Measurements from ENCODE around the gene NCSTN. TPM values are rescaled to one million over a fixed set of nuclear protein-coding genes. Genes with fewer than 3 reads are reported as not detected.

NCSTN gene
- total and polyA plus RNA-seq, 9 of the 15 experiments (the other 6 are each of a cell fraction or from before 2014, with no cell fraction given): 21.3 to 91.1 (median 57.9) TPM

GRCh38 chr1:160354388-160354985, 11.3 kb downstream of the NCSTN start (continued):
- TF ChIP-seq SAFB2 (IDR thresholded peaks at IDR 0.05; ENCODE audit: borderline replicate concordance, low read depth, low read length, severe bottlenecking) (no peak), ZNF197 (CRISPR knock-in tag; IDR thresholded peaks at IDR 0.05; ENCODE audit: low read depth) (no peak), RAD51 (IDR thresholded peaks at IDR 0.05; ENCODE audit: borderline replicate concordance, low read depth) (no peak), FUS (optimal IDR thresholded peaks at IDR 0.05; ENCODE audit: low read depth, low read length) (no peak), YBX1 (IDR thresholded peaks at IDR 0.05) (no peak), SNAPC5 (CRISPR knock-in tag; IDR thresholded peaks at IDR 0.05) (no peak), POLR2H (tag; IDR thresholded peaks at IDR 0.05; ENCODE audit: low read depth) (no peak), NR2C2 (CRISPR knock-in tag; IDR thresholded peaks at IDR 0.05) (no peak), NR2C2 (tag; IDR thresholded peaks at IDR 0.05) (no peak), KDM4B (IDR thresholded peaks at IDR 0.05; ENCODE audit: borderline replicate concordance in 2 of 2, low read depth in 1 of 2) (no peak), CLOCK (CRISPR knock-in tag; IDR thresholded peaks at IDR 0.05; ENCODE audit: borderline replicate concordance) (no peak), ZFP1 (CRISPR knock-in tag; IDR thresholded peaks at IDR 0.05) (no peak), THRA (IDR thresholded peaks at IDR 0.05) (no peak), SNRNP70 (optimal IDR thresholded peaks at IDR 0.05; ENCODE audit: low read depth, low read length) (no peak), DEAF1 (CRISPR knock-in tag; IDR thresholded peaks at IDR 0.05) (no peak), STAG1 (CRISPR knock-in tag; IDR thresholded peaks at IDR 0.05; ENCODE audit: borderline replicate concordance) (no peak), U2AF1 (optimal IDR thresholded peaks at IDR 0.05; ENCODE audit: low read depth, low read length) (no peak), ZFX (CRISPR knock-in tag; IDR thresholded peaks at IDR 0.05) (no peak), MAZ (CRISPR knock-in tag; conservative IDR thresholded peaks at IDR 0.05 in 1 of 2, IDR thresholded peaks at IDR 0.05 in 1 of 2) (peak; percentile 23 to 75; a peak in 2 of 4 replicates)
